Stimulated activated CD4-positive, alpha-beta T cell treated with anti-CD3 and anti-CD28 coated beads, Interleukin-4, amount 100 ng/mL, for 24 hours (primary cell): ENCODE results near the gene SIK1.
"Not testable (repeated sequence)": the region's sequence is repeated elsewhere in the genome, so short reads cannot be mapped to it uniquely, and the experiment has no call there.

Experiments used
- DNase-seq: peaks from one replicate; pipeline ENCODE4 v3.0.0-alpha.2; 2020

Gene SIK1

DNA sequence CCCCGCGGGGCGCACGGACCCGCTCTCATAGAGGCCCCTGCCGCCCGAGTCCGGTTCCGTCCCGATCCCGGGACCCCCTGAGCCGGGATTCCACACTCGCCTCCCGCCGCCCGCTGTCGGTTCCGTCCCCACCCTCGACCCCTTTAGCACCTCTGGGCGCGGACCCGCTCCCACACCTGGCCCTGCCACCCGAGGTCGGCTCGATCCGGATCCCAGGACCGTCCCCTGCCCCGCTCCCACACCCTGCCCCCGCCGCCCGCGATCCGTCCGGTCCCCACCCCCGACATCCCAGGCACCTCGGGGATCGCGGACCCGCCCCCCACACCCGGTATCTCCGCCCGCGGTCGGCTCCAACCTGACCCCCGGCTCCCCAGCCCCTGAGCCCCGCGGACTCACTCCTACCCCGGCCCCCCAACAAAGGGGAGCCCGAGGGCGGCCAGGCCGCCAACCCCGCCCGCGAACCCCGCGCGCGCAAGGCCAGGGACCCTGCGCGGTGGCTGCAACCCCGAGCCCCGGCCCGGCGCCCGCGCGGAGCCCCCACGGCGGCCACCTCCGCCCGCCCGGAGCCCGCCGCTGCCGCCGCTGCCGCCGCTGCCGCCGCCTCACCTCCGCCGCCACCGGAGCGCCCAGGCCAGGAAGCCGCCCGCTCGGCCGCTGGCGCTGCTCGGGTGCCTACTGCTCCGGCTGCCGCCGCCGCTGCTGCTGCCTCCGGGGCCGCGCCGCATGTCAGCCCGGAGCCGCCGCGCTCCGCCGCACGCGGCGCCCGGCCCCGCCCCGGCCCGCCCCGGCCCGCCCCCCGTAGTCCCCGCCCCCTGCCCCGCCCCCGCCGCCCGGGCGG is at the start of gene SIK1:
TSS of gene SIK1 (minus strand) at position 728 of the 838 bp plus-strand sequence. CDS start 953 bp downstream, outside the sequence.
- DNase-seq = not testable (repeated sequence)

DNA sequence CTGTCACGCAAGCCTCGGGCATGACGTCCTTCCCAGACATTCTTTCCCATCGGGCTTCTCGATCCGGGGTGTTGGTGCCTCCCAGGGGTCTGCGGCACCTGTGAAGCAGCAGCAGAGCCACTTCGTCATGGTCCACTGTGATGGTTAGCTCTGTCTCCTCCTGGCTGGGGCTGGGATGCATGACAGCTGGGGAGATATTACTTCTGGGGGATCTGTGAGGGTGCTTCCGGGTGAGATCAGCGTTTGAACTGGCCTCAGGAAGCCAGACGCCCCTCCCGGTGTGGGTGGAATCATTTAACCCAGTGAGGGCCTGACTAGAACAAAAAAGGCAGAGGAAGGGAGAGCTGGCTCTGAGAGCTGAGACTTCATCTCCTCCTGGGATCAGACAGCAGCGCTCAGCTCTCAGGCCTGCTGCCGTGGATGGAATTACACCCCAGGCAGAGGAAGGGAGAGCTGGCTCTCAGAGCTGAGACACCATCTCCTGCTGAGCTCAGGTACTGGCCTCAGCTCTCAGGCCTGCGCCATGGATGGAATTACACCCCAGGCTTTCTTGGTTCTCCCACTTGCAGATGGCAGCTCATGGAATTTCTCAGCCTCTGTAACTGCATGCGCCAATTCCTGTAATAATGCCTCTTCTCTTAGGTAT is 44.8 kb upstream of the SIK1 start:
- not testable (repeated sequence) for DNase-seq

DNA sequence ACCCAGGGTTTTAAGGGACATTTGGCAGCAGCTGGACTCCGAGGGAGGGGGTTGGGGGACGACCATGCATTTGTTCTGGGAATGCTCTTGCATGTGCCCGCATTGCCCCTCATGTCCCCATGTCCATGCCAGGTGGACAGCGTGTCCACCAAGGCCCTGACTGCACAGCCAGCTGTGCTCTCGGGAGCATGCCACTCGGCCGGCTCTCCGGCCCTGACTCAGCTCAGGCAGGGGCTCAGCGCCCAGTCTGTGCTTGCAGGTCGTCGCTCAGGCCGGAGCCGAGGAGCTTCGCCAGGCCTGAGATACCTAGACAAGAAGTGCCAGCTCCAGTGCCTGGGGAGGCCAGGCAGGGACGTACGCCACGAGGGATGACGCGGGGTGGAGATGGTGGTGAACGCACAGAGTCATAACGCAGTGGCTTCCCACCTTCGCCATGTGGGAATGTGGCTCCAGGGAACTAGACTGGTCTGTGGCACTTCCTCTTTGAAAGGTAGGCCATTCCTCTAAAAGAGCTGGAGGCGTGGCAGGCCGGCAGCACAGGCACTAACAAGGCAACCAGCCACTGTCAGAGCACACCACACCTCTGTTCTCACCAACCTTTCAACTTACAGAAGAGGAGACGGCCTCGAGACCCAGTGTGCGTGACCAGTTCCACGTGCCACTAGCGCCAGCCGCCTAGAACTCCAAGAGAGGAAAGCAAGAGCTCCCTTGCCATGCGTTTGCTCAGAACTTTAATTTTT is 43.0 kb upstream of the SIK1 start:
- DNase-seq = not testable (repeated sequence)

DNA sequence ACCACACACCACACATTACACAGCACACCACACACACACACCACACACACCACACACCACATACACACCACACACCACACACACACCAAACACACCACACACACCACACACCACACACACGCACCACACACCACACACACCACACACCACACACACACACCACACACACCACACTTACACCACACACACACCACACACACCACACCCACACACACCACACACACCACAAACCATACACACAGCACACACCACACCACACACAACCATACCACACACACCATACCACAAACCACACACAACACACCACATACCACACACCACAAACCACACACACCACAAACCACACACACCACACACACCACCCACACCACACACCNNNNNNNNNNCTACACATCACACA is 40.9 kb upstream of the SIK1 start:
- peak; percentile 2 for DNase-seq

DNA sequence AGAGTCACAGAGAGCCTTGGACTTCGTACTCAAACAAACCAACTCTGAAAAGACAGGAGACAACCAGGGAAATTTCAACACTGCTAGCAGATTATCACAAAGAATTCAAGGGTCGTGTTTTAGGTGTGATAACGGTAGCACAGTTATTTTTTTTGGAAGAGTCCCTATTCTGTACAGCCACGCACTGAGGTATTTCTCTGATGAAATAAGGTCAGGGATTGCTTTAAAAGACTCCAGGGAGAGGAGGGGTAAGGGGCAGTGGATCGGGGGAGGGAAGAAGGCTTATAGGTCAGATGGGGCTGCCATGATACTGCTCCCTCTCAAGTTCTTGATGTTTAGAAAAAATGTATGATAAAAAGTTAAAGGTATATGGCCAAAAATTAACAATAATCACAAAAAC is 38.2 kb upstream of the SIK1 start:
- DNase-seq = not testable (repeated sequence)

DNA sequence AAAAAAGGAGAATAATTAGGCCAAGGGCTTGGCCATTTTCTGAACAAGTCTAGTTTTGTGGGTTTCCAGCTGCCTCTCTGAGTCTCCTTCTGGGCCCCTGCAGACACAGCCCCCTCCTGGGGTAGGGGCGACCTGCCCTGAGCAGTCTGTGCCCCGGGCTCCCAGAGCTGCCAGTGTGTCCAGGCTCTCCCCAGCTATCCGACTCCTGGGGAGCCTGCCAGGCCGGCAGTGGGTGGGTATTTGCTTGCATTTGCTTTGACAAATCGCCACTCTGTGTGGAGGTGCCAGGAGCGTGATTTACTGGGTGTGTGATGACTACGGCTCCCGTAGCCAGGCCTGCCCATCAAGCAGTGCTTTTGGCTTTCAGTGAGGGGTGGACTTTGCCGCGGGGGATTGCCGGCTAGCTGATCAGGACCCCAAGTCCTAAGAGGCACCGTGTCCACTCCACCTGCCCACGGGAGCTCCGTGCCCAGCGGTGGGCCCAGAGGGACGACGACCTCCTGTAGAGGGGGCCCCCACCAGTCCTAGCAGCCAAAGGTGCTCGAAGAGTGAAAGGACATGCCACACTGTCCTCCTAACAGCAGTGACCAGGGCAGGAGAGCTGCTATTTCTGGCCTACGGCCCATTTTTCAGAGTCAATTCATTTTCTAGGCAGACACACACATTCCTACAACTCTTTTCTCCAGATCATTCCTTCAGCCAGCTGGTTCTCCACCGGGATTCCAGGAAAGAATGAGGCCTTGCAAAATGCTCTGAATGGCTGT is 36.7 kb upstream of the SIK1 start:
- DNase-seq = not testable (repeated sequence)

DNA sequence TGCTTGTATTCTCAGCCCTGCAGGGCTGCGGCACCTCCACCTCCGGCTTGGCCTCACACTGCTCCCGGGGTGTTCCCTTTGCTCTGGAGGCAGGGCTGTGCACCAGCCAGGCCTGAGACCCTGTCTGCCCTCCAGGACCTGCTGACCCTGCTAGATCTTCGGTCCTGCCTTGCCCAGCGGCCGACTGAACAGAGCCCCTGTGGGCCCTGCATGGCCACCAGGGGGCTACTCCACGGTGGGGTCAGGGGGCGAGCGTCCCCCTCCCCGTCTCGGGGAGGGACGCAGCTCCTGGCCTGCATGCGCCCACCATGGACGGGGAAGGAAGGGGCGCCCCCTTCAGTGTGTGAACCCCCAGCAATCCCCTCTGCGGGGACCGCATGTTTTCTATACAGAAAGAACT is 36.0 kb upstream of the SIK1 start:
- not testable (repeated sequence) for DNase-seq

DNA sequence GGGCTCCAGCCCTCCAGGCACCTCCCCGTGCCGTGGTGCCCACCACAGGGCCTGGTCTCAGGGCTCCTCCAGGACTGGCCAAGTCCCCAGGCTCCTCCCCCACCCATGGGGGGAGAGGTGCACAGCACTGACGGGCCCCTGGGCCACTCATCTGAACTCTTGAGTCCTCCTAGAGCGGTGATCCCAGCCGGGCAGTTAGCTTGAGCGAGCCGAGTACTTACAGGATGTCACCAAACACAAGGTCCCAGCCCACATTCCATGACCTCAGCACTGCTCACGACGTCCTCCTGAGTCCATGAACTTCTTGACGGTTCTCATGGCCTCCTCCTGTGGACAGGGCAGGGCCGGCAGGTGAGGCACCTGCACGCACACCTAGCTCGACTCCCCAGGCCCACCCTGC is 33.5 kb upstream of the SIK1 start:
- DNase-seq = not testable (repeated sequence)

DNA sequence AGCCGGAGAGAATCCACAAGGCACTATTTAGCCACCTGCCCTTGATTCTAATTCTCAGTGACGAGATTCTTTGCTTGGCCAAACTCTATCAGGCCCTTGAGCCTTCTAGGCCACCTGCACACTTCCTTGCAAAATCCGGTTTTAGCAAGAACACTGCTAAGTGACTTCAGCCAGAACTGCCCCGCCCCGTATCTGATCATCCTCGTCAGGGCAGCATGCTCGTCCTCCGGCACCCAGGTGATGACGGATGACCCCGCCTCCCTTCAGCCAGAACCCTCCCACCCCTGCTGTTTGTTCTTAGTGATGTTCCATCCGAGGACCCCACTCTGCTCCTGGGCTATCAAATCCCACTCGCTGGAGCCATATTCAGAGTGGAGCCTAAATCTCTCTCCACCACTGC is 32.1 kb upstream of the SIK1 start:
- not testable (repeated sequence) for DNase-seq

DNA sequence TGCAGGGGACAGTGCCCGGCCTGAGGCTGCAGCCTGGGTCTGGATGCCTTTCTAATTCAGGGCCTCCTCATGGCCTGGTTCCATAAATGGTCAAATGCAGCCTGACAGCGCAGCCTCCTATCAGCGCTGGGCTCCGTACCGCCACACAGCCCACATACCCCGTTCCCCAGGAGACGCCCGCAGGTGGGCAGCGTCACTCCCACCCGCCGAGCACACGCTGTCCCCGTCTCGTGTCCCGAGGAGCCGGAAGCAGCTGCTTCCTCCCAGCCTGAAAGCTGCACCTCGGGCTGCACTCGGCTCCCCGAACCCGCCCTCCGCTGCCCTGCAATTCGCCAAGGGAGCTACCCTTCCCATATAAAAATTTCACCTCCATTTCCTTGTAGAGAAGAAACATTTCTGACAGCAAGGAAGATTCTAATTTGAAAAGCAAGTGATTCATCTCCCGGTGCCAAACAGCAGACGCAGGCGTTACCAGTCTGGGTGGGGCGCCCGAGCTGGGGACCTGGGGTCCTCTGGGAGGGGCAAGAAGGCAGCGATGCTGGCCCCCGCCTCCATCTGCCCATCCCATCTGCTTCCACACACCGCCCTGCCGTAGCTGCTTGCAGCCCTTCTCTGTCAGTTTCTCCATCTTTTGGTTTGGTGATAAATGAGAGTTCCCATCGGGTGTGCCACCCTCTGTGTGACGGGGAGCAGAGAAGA is 29.8 kb upstream of the SIK1 start:
- DNase-seq = not testable (repeated sequence)

DNA sequence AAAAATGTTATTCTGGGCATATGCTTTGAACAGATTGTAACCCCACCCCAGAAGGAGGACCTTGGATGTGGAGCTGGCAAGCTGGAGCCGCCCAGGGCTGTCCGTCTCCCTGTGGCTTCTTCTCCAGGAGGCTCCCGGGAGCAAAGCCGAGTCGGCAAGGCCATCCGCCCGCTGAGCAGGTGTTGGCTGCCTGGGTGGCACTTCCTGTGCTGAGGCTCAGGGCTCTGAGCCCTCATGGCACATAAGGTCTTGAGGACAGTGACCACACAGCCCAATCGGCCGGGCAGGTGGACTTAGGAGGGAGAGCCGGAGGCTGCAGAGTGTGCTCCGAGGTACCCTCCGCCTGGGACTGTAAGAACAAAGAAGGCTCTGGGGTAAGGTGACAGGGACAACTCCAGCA is 28.8 kb upstream of the SIK1 start:
- not testable (repeated sequence) for DNase-seq

DNA sequence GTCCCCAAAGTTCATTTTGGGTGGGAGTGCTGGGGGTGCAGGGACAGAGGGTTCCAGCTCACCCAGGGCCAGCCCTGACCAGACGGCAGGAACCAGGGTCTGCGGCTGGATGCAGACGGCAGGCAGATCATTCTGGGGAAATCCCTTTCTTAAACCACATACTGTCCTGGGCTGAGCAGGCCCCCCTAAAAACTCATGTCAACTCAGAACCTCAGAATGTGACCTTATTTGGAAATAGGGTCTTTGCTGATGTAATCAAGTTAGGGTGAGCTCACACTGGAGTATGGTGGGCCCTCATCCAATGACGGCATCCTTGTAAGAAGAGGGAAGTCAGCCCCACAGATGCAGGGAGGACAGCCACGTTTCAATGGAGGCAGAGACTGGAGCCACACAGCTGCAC is 27.2 kb upstream of the SIK1 start:
- not testable (repeated sequence) for DNase-seq

DNA sequence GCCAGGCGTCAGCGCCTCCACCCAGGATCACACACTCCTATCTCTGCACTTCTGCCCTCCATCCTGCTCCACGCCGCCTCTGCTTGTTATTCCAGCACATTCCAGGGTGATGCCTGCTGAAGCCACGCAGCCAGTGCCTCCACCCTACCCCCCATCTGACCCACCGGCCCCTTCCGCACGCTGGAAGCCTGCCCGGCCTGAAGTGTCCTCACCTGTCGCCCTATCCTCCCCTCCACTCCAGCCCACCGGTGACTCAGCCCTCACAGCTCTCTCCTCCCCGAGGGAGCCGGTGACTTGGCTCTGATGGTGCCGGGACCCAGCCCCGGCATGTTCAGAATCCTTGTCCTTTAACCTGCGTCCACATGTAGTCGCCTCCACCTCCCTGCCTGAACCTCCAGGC is 24.9 kb upstream of the SIK1 start:
- not testable (repeated sequence) for DNase-seq

DNA sequence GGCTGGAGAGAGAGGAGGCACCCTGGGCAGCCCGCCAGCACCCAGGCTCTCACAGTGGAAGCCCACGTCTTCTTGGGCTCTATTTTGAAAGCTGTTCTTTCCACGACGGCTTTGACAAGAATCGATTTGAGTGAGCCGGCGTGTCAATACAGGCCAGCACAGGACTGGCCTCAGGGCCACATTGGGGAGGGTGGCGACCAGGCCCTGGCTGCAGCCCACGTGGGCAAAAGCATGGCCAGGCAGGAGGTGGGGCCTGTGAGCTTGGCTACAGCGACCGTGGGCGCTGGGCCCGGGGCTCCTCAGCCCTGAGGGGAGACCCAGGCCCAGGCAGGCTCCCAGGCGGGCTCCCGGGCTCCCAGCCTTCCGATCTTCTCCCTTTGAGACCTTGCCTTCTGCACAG is 23.4 kb upstream of the SIK1 start:
- not testable (repeated sequence) for DNase-seq

DNA sequence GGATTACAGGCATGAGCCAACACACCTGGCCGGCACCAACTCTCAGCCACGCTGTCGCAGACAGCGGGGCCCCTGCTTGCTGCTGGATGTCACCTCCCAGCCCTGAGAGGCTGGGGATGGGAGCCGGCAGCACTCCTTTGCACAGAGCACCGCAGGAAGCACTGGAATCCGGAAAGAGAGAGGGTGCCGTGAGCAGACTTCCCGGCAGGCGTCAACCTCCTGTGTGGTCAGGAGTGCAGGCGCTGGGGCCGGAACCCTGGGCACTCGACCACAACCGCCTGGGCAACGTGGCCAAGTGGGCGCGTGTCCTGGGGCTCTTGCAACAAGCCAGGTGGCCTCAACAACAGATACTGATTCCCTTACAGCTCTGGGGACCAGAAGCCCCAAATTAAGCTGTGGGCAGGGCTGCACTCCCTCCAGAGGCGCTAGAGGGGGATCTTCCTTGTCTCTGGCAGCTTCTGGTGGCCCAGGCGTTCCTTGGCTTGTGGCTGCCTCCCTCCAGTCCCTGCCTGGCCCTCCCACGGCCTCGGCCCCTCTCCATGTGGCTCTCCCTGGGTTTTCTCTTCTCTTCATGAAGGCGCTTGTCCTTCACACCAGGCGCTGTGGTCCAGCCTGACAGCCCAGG is 20.5 kb upstream of the SIK1 start:
- DNase-seq = not testable (repeated sequence)

DNA sequence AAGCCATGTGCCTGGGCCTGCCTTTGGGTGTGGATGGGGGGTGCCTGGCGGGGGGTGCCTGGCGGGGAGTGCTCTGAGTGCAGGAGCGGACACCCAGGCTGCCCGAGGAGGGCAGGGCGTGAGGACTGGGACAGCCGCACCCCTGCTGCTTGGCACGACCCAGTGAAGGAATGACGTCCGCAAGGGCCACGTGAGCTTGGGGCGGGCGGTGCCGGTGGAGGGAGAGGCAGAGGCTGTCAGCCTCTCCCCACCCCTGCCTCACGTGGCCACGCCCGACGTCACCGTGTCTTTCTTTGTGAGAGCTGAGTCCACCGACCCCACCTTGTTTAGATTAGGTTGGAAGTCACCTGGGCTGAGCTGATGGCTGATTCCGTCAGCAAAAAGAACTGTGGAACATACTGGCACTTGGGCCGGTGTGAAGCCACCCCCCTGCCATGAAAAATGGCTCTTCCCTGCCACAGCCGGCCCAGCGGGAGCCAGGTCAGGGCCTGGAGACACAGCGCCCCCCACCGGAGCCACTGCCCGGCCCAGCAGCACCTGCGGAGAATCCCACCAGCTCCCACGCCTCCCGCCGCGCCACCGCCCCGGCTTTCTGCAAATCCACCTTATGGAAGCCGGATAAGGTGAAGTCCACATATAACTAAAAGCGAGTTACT is 19.5 kb upstream of the SIK1 start:
- not testable (repeated sequence) for DNase-seq

DNA sequence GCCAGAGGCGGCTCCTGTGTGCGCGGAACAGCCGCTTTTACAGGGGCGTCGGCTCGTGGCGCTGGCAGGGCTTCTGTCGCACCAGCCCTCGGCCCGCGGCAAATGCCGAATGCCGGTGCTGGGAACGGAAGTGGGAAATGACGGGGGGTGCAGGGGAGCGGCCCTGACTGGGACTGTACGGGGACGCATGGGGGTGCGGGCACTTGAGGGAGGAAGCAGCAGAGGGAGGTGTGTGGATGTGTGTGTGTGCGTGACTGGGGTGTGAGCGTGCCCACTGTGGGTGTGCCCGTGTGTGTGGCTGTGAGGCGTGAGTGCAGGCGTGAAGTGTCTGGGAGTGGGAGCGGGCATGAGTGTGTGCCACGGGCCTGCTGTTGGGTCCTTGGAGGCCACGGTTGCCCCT is 17.6 kb upstream of the SIK1 start:
- DNase-seq = not testable (repeated sequence)

DNA sequence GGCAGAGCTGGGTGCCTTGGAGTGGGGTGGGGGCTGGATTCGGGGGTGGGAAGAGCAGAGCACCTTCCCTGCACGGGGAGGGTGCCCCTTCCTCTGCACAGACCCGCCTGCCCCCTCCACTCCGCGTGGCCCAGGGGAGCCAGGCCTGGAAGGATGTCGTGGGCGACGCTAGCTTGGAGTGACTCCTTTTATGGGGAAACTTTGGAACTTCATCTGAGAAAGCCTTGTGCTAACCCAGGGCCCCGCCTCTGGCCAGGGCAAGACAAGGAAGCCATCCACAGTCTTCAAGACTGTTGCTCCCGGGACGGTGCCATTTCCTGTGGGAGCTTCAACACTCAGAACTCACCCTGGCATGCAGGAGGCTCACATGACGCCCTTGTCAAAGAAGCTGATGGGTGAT is 15.6 kb upstream of the SIK1 start:
- DNase-seq = not testable (repeated sequence)

DNA sequence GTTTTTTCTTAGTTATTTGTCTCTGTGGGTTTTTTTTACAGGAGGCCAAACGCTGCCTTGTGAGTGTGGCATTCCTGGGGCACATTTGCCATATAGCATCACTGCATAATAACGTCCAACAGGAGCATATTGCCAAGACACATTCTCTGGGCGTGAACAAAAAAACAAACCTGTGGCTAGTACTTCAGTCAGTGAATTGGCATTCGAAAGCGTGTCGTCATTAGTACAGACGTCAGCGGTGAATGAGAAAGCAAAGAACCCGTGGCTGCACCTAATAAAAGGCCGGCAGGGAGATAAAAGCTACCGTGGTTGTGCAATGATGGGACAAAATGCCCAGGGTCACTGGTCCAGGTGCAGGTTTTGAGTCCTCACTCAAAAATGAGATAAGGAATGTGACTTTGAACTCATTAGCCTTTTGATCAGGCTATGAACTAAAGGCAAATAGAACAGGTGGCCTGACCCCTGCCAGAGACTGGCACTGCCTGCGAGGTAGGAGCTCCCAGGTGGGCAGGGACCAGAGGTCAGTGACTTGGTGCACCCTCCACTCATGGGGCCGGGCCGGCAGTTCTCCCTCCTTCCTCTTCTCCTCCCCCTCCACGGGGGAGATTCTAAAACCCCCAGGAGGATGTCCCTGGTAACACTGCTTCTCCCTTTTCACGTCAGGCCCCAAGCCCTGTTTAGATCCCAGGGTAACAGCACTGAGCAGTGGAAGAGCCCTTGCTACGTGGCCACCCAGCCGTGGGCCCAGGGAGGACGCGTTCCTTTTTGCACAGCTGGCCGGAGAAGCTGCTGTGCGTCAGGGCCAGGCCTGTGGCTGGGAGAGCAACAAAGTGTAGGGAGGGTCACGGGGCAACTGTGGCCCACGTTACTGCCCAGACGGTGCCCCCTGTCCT is 14.2 kb upstream of the SIK1 start:
- DNase-seq = not testable (repeated sequence)
